Cerebellar cortex (tissue), 1 donor: ENCODE results near the gene DISP2.

Experiments
- DNase-seq: peaks from one replicate; pipeline ENCODE4 v3.0.0-alpha.2; 2015; ENCODE audit warnings: low spot score

Gene DISP2

DNA sequence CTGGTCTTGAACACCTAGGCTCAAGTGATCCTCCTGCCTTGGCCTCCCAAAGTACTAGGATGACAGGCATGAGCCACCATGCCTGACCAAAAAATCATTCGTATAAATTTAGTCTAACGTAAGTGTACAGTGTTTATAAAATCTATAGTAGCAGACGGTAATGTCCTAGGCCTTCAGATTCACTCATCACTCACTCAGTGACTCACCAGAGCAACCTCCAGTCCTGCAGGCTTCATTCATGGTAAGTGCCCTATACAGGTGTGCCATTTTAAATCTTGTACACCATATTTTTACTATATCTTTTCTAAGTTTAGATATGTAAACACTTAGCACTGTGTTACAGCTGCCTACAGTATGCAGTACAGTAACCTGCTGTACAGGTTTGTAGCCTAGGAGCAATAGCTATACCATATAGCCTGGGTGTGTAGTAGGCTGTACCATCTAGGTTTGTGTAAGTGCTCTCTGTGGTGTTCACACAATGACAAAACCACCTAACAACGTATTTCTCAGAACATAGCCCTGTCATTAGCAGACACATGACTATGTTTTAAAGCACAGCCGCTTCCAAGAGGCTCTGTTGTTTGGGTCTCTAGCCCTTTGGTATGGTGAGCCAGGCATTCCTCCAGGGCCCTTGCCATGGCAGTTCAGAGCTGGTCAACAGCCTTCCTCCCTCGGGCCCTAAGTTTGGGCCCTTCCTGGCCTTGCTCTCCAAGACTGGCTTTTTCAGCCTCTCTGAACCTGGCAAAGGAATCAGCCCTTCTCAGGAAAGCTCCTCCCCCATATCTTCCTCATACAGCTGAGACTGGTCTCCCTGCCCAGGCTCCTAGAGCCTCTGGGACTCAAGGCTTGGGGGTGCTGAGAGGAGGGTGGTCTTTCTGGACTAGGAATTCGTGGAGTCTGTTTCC lies 15.4 kb upstream of the DISP2 start:
- DNase-seq: no peak

DNA sequence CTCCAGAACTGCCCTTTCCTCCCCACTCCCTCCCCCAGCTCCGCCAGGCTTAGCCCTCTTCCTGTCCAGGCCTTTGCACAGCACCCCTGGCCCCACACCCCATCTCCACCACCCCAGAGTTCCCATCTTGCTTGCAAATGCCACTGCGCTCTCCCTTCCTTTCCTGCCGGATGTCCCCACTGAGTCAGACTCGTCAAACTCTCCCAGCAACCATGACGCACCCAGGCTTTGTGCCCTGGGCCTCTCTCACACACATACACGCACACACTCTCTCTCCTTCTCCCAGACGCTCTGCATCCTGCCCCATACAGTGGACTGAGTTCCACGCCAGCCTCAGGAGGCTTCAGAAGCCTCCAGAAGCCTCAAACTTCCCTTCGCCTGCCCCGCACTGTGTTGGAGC lies 14.5 kb upstream of the DISP2 start:
- DNase-seq: no peak

DNA sequence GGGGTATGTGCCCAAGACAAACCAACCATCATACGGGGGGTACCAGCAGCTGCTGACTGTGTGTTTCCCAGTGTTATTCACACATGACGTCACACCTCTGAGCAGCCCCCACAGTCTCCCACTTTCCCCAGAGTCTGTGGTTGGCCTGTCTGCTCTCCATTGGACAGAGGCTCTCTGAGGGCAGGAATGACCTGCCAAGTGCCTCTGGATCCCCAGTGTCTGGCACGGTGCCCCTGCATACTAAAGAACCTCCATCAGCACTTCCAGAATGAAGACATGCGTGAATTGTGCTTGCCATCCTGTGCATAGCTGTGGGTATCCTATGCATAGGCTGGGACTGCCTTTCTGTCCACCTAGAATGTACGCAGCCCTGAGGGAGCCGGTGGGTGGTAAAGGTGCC lies 13.8 kb upstream of the DISP2 start:
- no peak for DNase-seq

DNA sequence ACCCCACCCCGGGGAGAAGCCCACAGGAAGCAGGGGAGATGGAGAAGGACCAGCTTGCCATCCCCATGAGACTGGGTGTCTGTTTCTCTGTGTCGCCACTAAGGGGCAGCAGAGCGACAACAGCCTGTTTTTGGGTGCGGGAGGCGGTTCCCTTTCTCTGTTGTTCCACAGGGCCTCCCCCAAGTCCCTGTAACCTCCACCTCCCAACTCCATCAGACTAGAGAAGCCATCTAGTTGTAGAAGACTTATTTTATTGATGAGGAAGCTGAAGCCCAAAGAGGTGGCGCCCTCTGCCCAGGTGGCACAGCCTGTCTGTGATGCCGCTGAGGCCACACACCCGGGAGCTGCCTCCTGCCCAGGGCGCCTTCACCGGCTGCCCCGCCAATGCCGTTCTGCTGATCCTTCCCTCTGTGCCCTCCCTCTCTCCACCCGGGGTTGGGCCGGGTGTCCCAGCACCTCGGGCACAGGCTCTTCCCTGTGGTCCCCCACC lies 13.3 kb upstream of the DISP2 start:
- DNase-seq: peak; percentile 92

DNA sequence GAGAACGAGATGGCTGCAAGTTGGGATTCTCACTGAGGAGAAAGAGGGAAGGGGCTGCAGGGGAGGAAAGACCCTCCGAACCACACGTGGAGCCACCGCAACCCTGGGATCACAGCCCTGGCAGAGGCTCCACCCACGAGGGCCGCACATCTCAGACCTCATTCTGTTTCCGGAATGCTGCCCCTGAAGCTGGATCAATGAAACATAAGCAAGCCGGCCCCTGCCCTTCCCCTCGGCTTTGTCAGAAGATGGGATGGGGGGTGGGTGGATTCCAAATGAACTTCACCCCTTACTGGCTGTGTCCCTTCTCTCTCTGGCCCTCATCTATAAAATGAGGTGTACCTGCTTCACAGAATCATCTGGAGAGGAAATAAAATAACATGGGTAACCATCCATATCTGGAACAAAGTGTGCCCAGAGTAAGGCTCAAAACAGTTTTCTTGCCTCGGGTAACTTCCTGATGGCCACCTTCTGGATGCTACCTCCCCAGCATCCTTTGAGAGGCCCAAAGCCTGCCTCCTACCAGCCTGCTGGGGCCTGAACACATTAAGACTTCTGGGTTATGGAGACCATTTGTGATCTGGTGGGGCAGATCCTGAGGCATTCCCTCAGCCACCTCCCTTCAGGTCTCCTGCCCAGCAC lies 12.7 kb upstream of the DISP2 start:
- DNase-seq: no peak

DNA sequence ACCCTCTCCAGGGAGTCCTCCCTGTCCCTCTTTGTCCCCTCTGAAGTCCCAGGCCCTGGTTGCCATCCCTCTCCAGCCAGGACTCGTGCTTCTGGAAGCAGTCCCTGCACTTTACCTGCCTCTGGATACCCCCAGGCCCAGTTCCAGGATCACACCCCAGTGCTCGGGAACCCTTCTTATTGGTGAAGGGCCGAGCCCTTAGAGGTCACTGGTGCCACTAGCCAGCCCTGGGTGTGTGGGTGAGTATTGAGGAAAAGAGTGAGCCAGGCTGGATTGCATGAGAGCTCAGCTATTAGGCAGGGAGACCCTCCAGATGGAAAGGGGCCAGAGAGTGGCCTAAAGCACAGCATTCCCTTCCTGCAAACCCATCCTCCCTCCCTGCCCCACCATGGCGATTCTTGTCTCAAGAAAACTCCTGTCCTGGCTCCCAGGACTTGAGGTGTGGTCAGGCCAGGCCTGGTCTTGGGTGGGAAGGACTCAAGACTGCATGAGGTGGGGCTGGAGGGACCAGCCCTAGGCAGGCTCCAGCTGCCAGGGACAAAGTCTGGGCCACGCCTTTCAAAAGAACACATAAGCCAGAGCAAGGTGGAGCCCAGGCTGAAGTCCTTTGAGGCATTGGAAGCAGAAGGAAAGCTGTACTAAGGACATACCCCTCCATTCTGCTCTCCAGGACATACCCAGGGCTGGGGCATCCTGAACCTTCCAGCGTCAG lies 12.0 kb upstream of the DISP2 start:
- DNase-seq: no peak

DNA sequence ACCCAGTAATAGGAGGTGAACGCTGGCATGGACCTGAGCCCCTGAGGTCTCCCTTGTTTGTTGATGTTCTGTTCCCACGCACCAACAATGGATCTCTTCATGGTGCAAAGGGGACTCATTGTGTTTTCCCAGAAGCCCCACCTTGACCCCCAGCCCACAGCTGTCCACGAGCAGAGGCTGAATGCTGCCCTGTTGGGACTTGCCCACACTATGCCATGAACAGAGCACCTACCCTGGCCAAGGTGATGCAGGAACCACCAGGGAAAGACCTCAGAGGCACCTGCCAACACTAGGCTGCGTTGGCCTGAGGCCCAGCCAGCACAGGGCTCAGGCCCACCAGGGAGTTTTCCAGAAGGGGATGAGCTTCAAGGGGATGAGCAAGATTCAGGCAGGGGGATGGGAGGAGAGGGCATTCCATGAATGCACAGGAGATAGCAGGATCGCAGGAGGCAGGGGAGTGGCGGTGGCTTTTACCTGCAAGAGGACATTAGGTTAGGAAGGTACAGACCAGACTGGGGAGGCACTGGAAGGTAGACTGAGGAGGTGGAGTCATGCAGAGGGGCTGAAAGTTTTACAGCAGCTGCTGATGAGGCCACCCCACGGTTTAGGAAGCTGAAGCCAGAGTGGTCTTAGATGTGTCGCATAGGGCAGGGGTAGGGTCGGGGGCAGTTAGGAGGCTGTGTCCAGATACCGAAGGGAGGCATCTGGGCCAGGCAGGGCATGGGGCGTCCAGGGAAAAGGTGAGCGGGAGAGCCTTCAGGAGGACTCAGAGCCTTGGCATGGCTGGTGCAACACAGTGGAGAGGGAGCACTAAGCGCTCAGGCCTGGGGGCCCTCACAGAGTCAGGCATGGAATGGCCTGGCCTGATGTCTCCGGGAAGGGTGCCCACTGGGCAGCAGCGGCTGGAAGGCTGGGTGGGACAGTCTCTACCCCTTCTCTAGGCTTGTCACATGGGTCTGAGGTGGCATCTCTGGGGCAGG lies 11.2 kb upstream of the DISP2 start:
- DNase-seq: no peak

DNA sequence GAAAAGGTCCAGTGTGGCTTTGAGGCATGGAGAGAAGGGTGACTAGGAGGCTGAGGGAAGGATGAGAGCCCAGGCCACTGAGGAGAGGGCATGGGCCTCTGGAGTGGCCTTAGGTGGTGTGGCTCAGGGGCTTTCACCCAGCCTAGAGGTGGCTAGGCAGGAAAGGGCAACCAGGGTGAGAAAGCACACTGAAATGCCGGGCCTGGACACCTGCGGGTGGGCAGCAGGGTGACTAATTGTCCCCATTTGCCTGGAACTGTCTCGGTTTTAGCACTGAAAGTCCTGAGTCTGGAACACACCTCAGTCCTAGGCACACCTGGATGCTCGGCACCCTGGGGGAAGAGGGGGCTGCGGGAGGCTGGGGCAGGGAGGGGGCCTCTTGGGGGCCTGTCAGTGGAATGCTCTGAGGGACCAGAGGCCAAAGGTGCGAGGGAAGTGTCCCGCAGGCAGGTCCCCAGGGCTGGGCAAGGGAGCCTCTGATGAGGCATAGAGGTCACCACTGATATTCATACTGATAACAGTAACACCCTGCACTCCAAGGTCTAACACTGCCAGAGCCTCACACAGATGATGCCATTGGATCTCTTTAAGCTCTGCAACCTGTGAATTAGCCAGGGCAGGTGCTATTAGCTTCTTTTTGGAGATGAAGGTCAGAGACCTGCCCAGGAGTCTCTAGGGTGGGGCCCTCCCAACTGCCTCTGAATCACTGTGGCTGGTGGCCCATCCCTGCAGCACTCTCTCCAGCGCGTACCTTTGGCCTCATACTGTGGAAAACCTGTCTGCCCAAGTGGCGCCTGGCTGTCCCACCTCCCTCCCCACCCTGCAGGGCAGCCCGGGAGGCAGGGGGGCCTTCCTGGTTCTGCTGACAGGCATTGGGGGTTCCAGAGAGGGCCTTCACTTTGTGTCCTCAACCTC lies 10.2 kb upstream of the DISP2 start:
- no peak for DNase-seq

DNA sequence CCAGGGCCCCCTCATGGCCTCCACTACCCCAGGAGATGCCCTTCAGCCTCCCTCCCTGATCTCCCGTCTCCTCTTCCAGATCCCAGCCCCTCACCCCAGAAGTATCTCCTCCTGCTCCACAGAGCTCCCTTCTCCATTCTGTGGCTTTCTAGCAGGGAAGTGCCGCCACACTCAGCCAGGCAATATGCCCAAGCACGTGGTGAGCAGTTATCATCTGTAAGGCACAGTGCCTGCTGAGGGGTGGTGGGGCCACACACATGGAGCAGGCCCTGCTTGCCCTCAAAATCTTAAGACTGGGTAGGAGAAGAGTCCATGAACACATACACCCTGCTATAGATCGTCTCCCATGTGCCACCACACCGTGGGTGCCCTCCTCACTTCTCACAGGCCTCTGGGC lies 9.5 kb upstream of the DISP2 start:
- no peak for DNase-seq

DNA sequence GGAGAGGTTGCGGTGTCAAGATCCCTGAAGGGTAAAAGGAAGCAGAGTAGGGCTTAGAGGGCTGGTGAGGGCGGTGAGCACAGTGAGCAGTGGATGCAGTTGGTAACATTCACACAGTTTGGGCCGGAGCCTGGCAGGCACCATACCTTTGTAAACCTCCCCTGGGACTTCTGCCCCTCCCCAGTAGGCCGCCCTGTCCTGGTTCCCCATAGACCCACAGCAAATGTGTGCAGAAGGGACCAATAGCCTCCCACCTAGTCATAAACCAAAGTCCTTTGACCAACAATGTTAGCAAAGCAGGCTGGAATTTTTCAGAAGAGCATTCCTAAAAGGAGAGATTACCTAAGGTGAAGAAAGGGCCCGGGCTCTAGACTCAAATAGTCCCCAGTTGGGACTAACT lies 8.9 kb upstream of the DISP2 start:
- DNase-seq: no peak

DNA sequence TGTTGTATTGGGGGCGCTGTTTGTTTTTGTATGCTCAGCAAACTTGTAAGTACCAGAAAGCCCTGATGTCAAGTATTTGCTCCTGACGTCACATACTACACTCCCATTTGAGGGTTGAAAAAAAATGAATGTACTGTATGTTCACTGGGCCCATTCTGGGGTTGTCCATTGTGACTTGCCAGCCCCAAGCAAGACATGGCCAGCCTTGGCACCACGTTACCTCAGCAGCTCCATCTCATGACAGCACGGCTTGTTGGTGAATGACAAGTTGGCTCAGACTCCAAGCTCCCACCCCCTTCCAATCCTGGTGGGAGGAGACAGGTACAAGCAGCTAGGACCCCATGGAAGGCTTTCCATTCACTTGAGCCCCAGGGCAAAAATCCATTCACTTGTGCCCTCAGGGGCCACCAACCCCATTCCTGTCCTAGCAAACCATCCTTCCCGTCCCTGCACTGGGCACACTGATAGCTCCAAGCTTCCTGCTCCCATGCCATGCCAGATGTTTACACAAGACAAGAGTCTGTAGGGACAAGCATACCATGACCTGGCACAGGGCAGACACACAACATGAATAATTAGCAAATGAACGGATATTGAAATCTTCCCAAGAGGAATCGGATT lies 5.6 kb upstream of the DISP2 start:
- DNase-seq: no peak

DNA sequence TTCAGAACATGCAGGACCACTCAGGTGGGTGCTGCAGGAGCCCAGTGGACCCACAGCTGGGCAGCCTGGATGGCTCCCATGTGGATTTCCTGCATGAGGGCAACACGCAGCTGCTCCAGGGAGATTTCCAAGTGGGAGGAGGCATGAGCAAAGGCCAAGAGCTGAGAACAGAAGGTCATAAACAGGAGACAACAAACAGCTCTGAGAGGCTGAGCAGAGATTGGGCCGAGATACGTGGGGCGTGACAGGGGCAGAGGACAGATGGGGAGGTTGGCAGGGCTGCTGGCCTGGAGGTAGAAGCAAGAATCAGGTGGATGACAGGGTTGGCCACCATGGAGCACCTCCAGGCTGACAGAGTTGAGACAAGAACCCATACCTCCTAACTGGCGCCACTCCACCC lies 4.3 kb upstream of the DISP2 start:
- peak; percentile 75 for DNase-seq

DNA sequence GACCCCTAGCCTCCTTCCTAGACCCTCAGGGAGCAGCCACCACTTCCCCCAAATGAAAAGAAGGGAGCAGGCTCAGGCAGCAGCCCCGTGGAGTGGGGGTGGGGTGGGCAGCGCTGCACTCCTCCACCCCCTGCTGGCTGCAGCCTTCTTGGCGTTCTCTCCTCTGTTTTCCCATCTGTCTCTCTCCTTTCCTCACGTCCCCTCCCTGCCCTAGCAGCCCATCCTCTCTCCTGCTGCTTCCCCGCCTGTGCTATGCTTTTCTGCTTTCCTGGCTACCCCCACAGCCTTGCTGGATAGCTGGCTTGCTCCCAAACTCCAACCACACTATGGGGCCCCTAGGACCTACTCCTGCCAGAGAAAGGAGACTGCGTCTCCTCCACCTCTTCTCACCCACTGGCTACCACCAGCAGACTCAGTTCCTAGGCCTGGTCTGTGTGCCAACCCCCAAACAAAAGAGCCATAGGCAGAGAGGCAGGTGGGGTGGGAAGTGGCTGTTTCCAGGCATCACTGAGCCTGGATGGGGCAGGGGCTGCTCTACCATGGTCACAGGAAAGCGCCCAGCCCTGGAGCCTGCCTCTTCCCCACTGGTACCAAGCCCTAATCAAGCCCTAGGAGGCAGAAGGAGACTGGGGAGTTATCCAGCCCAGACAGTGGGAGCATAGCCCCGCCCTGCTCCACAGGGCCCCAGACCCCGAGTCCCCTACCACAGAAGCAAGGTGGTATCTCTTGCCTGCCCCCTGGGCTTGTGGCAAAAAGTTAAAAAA lies 3.4 kb upstream of the DISP2 start:
- peak; percentile 95 for DNase-seq

DNA sequence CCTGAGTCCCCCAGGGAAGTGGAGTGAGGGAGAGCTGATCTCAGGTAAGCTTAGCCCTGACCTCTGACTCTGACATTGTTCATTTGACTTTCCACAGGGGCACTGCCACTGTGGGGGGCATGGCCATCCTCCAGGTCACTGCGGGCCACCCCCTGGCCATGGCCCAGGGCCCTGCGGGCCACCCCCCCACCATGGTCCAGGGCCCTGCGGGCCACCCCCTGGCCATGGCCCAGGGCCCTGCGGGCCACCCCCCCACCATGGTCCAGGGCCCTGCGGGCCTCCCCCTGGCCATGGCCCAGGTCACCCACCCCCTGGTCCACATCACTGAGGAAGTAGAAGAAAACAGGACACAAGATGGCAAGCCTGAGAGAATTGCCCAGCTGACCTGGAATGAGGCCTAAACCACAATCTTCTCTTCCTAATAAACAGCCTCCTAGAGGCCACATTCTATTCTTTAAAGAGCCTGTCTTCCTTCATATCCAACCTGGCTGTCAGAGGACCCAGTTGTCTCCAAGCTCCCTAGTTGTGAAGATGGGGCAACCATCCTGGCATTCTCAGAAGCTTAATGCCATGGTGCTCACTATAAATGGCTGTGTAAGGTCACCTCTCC lies 1.9 kb upstream of the DISP2 start:
- no peak for DNase-seq

DNA sequence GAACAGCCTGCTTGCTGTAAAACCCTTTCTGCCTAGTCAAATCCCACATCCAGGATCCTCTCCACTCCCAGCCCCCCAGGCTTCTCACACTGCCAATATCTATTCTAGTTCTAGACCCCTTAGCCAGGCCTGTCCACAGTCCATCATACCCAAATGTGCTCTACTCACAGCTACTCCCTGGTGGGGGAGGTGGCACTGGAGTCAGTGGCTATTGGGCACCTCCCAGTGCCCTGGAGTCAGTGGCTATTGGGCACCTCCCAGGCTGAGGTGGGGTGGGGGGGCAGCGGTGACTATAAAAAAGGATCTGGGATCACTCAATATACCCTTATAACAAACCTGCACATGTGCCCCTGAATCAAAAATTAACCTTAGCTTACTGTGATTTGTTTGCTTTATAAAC lies 773 bp upstream of the DISP2 start:
- DNase-seq: no peak

DNA sequence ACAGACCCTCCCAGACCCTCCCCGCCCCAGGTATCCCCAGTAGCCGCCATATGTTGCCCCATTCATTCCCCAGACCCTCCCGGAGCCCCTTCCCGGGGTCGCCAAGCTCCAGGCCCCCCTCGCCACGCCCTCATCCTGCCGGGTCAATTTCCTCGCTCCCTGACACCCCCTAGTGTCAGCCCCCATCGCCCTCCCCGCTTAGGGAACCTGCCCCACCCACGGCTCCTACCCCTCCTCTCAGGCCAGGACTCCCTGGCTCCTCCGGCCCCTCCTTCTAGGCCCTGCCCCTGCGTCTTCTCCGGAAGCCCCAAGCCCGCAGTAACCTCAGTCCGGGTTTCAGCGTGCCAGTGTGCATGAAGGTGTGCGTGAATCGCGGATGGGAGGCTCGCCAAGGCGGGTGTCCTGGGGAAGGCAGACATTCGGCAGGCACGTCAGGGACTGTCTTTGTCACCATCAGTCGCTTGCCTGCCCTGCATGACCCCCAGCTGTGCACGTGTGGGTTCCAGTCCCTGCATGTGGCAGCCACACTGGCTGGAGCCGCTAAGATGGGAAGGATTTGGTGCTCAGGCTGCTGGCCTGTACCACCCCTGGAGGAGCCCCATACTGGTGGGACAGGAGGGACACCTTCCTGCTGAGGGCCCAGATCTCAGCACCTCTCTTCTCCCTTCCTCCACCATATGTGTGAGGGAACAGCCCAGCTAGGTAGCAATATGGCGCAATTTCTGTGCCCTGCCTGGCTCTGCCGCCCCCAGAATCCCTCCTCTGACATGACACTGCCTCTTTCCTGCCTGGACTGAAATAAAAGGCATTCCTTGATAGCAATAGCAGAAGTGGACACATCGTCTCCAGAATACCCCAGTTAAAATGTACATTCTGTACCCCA lies 693 bp downstream of the DISP2 start:
- peak; percentile 63 for DNase-seq

DNA sequence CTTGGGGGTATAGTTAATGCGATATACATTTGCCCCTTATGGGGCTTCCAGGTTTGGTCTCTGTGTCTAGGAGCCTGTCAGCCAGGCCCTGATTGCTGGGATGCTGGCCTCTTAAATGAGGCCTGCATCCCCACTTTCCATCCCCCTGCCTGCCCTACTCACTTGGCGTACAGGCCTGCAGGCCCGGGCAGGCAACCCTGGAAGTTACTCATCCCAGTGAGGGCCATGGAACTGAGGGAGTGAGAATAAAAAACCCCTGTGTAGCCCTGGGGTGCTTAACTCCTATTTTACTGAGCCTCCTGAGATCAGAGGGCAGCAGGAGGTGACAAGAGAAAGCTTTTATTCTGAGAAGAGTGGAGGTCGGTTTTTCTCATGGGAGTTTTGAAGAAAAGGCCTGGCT lies 2.0 kb downstream of the DISP2 start:
- DNase-seq: no peak

DNA sequence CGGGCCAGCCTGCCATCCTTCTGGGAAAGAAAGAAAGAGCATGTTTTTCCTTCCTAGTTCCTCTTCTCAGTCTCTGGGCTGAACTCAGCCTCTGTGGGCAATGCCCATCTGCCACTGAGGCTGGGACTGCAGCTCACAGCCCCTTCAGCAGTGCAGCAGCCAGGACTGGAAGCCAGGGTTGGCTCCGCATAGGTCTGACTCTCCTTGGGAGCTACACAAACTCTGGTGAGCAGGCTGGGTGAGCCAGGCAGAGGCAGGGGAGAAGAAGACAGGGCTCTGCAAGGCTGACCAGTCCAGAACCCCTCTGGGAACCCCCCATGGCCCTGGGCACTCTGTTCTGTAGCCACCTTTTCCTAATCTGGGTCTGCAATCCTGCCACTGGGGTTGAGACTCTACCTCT lies 3.6 kb downstream of the DISP2 start:
- DNase-seq: peak; percentile 54
